GM18526 (cell line): ENCODE data around the gene CCDC93.

Experiments
- POLR2A ChIP-seq: IDR thresholded peaks from 3 replicates; pipeline ENCODE4 v1.6.1; 2011; ENCODE audit not compliant: insufficient read length; ENCODE audit errors: extremely low read depth

The CCDC93 gene

DNA sequence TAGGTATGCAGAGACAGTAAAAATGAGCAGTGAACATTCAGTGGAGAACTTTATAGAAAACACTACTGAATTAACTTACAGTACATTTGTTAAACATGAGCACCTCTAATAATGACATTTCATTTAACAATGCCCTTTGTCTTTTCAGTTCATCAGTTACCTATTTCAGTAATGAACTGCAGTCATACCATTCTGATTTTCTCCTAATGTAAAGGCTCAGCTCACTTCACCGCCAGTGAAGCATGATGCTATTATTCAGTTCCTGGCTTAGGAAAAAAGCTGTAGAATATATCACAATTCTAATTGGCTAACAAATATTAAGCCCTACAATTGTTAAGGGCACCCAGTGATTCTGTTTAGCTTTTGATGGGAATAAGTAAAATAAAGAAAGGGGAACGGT lies 37.1 kb upstream of the CCDC93 start:
- TF ChIP-seq POLR2A: no peak

DNA sequence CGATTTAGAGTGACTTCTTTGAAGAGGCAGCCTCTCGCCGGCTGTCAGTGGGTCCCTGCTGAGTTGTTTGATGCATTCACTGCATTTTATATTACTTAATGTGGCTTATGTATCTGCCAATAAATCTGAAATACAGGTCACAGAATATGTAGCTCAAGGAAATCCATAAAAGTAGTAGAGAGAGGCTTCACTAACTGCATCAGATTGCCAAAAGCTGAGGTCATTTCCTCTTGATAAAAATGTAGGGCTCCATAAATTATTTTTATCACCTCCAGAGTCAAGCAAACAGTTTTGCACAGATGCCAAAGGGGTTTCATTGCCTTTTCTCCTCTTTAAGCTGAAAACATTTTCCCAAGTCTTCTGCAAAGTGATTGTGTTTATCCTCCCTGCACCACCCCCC lies 36.5 kb upstream of the CCDC93 start:
- TF ChIP-seq POLR2A: no peak

DNA sequence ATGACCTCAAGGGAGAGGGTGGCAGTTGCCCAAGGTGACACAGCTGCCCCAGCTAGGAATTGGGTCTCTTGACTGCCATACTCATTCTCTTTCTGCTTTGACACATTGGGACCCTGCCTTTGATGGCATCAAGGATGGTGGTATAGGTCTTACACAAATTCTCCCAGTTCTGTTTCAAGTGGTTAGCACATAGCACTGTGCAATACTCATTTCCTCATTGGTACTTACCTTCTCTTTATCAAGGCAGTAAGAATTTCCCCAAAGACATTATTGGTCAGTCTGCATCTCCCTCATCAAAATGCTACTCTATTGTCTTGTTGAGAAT lies 35.9 kb upstream of the CCDC93 start:
- no peak for TF ChIP-seq POLR2A

DNA sequence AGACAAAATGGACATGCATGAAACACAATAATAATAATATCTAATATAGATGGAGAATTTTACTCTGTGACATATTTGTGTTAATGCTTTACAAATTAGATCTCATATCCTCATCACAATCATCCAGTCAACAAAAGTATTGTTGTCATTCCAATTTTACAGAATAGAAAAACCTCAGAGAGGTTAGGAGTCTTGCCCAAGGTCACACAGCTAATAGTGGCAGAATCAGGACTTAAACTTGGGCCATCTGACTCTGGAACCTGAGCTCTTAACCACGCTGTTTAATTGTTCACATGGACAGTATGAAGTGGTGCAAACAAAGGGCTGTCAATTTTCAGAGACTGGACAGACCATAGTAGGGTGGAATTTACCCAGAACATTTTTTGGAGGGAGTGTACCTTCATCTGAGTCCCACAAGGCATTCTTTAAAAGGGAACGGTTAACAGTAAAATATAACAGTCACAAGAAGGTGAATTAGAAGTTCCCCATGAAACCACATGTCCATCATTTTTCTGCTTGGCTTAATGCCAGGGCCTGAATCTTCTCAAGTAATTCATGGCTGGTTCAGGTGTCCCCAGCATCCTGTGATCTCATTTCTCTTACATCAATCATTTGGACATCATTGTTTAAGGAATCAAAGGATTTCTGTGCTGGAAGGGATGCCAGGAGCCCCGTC lies 35.4 kb upstream of the CCDC93 start:
- TF ChIP-seq POLR2A: no peak

DNA sequence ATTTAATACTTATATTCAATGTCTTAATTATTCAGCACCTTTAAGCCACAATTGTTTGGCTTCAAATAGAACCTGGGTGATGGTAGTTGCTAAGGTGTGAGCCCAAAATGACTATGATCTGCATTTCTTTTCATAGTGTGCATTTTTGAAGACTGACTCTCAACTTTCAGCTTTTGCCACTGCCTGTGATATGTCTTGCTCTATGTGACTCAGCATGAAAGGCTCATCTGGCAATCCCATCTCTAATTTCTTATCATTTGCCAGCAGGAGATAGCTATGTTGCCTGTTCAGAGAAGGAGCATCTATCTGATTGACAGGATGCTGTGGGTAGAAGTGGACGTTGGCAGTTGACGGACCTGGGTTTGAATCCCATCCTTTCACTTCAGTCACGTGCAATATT lies 34.5 kb upstream of the CCDC93 start:
- TF ChIP-seq POLR2A: no peak

DNA sequence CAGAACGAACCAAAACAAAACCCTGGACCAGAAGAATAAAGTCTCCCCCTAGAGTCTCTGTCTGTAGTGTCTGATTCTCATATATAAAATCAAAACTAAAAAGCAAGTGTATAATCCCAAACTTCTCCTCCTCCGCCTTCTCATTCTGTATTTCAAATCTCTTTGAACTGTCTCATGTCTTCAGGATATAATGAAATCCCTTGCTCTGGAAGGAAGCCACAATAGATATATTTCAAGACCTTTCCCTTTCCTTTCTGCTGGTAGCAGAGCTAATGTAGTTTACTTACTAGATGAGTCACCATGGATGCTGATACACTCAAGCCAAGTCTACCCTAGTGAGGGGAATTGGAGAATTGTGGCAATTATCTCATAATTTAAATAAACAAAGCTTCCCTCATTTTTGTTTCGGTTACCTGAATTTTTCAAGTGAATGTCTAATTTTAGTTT lies 33.5 kb upstream of the CCDC93 start:
- TF ChIP-seq POLR2A: no peak

DNA sequence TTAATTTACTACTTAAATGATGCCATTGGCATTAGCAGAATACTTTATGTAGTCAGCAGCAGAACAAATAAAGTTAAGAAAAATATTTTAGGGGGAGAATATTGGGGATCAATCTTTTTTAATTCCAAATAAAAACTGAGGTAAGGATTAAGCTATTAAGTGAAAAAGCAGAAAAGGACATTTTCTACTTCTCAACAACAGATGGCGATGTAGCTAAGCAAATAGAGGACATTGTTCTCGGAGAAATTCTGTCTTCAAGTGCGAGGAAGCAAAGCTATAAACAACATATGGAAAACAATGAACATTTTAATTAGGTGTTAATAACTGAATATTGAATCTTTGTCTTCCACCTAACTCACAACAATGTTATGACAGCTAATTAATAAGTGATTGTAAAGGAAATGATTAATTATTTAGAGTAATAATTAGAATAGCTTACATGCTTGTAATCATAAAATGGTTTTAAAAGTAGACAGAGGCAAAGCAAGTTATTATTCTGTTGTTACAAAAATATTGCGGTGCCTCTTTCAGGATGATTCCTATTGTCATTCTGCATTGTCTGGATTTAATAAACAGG lies 32.9 kb upstream of the CCDC93 start:
- TF ChIP-seq POLR2A: no peak

DNA sequence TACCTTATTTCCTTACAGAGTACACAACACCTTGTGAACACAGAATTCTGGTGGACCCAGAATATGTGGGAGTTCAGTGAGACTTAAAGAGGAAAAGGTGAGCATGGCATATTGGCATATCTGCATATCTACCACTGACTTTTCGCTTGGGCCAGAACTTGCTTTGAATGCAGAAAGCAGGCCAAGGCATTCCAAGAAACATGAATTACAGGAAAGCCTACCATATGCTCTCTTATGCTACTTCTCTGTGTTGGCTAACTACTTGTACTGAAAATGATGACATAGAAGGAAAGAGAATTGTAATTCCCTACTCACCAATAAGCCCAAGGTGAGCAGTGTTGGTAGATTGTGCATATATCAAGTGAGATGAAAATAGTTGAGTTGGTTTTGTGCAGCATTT lies 31.4 kb upstream of the CCDC93 start:
- TF ChIP-seq POLR2A: no peak

DNA sequence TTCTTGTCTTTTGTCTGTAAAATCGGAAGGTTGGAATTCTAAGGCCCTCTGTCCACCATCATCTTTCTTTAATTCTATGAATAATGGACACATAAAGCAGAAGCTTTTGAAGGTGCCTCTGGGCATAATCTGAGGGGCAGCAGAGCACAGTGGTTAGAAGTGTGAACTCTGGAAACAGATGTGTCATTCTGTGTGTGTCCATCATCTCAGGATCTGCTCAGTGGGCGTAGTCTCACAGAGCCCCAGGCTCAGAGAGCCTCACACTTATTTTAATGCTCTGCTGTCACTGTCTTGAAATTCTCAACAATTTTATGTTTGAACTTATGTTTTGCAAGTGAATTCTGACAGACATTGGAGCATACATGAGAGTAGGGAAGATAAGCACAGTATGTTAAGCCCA lies 31.0 kb upstream of the CCDC93 start:
- no peak for TF ChIP-seq POLR2A

DNA sequence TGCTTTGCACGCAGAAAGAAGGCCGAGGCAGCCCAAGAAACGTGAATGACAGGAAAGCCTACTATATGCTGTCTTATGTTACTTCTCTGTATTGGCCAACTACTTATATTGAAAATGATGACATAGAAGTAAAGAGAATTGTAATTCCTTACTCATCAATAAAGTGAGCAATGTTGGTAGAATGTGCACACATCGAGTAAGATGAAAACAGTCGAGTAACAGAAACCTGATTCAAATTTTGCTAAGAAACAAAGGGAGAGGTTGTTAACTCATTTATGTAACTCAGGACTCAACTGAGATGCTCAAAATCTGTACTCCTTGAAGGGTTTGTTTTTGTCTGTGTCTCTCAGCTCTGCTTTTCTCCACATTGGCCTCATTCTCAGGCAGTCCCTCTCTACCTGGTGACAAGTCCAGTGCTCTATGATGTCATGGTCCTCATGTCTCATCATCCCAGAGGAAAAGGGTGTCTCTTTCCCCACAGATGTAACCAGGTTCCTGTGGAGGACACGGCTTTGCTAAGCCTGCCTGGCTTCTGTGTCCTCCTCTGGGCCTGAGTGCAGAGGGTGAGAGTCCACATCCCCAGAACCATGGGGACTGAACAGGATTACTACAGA lies 30.3 kb upstream of the CCDC93 start:
- TF ChIP-seq POLR2A: no peak

DNA sequence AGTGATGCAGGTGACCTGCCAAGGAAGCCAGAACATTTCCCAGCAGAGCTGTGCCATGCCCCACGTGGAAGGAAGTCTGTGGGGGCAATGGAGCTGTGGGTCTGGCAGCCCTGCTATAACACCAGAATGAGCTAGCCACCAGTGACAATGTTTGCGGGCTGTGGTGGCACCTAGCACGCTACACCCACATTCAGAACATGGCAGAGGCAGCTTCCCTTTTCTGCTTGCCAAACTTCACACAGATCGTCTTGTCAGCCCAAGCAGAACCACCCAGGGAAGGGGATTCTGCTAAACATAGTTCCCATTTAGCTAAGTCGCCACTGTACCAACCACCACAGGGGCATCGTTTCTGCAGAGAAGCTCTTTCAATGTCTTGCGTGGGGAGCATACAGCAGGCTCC lies 27.0 kb upstream of the CCDC93 start:
- TF ChIP-seq POLR2A: no peak

DNA sequence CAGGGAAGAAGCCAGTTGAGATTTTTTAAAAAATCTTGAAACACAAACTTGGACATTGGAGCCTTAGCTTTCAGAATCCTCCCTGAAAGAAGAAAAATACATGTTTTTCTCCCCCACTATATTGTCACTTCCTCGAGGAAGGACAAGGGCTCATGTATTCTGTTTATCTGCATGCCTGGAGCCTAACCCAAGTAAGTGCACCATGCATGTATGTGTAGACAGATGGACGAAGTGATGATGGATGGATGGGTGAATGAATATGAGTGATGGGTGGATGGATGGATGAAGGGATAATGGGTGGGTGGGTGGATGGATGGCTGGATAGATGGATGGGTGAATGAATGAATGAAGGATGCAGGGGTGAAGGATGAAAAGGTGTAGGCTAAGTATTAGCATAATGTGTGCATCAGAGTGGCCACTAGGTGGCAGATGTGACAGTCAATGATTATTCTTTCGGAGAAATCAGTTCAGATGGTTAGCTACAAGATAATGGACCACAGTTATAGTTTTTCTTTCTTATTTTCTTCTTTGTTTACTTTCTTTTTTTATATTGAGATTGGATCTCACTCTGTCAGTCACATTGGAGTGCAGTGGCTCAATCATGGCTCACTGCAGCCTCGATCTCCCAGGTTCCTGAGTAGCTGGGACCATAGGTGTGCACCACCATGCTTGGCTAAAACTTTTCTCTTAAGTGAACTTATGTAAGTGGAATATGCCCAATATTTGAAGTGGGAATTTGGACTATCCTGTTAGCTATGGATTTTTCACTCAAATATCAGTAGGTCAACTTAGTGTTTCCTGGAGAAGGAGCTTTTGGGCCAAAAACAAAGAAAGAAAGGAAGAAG lies 18.5 kb upstream of the CCDC93 start:
- no peak for TF ChIP-seq POLR2A

DNA sequence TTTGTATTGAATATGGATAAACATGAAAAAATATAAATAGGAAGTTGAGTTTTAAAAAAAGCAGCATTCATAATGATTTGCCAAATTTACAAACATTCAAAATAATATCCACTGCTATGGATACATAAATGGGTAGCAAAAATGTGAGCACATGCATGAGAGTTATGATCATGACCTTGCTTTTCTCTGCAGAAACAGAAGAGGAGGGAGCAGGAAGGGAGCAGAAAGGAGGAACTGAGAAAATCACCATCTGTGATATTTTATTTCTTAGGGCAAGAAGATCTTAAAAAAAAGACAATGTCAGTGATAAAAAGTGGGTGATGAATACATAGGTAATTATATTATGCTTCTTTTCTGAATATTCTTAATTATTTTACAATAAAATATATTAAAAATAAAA lies 17.7 kb upstream of the CCDC93 start:
- no peak for TF ChIP-seq POLR2A

DNA sequence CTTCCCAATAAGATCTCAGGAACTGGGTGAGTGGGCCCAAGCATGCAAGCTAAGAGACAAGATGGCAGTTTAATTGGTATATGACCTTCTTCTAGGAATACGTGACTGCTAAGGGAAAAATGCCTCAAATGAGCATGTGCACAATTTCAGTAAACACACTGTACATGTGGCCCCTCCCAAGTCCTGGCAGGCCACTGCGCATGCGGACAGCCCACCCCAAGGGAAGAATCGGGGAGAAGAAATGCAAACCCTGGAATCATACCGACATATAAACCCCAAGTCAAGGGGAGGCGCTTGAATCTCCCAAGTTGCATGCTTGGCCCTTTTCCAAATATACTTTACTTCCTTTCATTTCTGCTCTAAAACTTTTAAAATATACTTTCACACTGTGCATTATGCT lies 15.2 kb upstream of the CCDC93 start:
- TF ChIP-seq POLR2A: no peak

DNA sequence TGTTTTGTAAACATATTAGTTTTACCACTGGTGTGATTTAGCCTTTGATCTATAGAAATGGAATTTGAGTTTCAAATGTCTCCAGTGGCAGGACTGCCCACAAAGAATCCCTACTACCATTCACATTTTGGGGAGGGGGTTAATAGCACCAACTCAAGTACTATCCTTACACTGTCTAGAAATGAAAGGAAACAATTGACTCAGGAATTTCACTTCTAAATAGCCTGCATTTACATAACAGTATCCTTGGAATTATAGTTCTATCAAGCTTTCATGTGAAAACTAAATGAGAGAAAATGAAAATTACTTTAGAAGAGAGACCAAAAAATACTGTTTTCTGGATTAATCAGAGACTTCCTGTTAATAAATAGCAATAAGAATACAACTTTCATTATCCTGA lies 7.5 kb upstream of the CCDC93 start:
- no peak for TF ChIP-seq POLR2A

DNA sequence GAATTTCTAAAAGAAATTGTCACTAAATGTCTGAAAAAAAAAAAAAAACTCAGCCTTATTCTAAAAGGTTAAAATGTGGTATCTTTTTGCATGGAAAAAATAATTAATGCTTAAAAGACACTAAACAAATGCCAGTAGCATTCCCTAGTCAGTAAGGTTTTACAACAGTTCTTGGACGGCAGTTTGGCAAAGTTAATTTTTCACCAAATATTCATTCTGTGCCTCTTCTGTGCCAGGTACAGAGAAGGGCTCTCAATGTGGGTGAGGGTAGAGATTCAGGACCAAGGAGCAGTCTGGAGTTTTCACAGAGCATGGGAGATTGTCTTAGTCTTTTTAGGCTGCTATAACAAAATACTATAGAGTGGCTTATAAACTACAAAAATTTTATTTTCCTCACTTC lies 6.0 kb upstream of the CCDC93 start:
- TF ChIP-seq POLR2A: no peak
